SJSA1 (cell line): ENCODE measurements around the gene RAB41. TPM values are rescaled to one million over a fixed set of nuclear protein-coding genes. Genes with fewer than 3 reads are reported as not detected.
"Not testable (repeated sequence)": the region's sequence is repeated elsewhere in the genome, so short reads cannot be mapped to it uniquely, and the experiment has no call there.

Experiments
- DNase-seq, 2 experiments: peaks; one replicate each; pipeline ENCODE4 v3.0.0-alpha.2; 2015 to 2020; ENCODE audit warnings: low spot score in 2 of 2, low read depth in 1 of 2
- H3K27ac ChIP-seq: fragments of 250-450 bp; sonication (Bioruptor Pico); 2 replicates; pipeline ENCODE4 v1.5.1; 2020; ENCODE audit warnings: mild to moderate bottlenecking, moderate library complexity
- H3K27me3 ChIP-seq: fragments of 250-450 bp; sonication (Bioruptor Pico); replicated peaks from 2 replicates; pipeline ENCODE4 v1.5.1; 2020; ENCODE audit warnings: mild to moderate bottlenecking, moderate library complexity
- H3K36me3 ChIP-seq: fragments of 250-450 bp; sonication (Bioruptor Pico); 2 replicates; pipeline ENCODE4 v1.5.1; 2020; ENCODE audit warnings: mild to moderate bottlenecking
- H3K4me1 ChIP-seq: fragments of 250-450 bp; sonication (Bioruptor Pico); replicated peaks from 2 replicates; pipeline ENCODE4 v1.6.1; 2021; ENCODE audit warnings: mild to moderate bottlenecking
- H3K4me3 ChIP-seq: fragments of 250-450 bp; sonication (Bioruptor Pico); 2 replicates; pipeline ENCODE4 v1.5.1; 2020; ENCODE audit warnings: mild to moderate bottlenecking
- H3K9me3 ChIP-seq: fragments of 250-450 bp; sonication (Bioruptor Pico); replicated peaks from 2 replicates; pipeline ENCODE4 v1.5.1; 2020; ENCODE audit warnings: mild to moderate bottlenecking
- total RNA-seq: library from RNA; depleted of rRNA; stranded (reverse); fragments of >200 nt; shearing (Covaris generic); gene quantifications from 2 replicates; pipeline ENCODE4 v1.2.3, GENCODE V29; 2014

RAB41 gene
- total RNA-seq, 1 experiment from 2014 or later, result not detected

DNA sequence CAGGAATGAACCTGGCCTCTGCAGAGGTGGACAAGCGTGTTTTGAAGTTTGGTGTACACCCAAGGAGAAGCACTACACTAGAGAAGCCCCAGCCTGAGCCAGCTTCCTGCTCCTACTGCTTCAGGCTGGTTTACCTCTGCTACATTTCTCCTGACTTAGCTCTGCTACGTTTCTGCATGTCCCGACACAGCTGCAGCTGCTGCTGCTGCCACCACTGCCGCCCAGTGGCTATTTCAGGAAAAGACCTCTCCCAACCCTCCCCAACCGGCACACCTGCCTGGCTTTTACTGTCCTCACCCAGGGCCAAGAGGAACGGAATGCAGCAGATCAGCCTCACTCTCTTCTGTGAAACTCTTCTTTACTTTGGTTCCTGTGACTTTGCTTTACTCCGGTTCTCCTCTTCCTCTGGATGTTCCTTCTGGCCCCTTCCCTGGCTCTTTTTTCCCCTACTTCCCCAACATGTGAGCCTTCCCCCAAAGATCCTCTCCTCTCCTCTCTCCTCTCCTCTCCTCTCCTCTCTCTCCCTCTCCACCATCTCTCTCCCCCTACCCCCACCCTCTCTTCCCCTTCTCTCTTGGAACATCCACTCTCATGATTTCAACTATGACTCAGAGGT is 18.9 kb upstream of the RAB41 start:
- Histone ChIP-seq H3K36me3 (no peaks in the 10 kb centered on the region), H3K4me3 (no peak overlapping the region), H3K27me3 (no peaks in the 10 kb centered on the region), H3K27ac (no peak overlapping the region), H3K9me3 (no peaks in the 10 kb centered on the region), H3K4me1 (no peaks in the 10 kb centered on the region)
- peak; percentile 18 to 43 for DNase-seq

DNA sequence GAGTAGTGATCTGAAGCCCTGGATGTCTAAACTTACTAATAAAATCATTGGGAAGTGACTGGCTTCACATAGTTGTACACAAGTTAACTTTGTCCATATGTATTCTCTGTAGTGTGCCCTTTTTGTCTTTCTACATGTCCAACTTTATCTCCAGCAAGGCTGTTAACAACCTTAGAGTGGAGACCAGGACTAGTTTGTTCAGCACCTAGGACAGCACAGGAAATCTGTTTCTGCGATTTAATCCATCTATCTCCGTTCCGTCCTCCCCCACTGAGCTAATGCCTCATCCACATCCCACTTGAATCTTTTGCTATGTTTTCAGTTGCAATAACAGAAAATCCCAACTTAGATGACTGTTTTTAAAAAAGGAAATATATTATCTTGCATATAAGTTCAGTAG is 17.2 kb upstream of the RAB41 start:
- Histone ChIP-seq H3K27me3 (no peaks in the 10 kb centered on the region), H3K27ac (no peak overlapping the region), H3K9me3 (no peaks in the 10 kb centered on the region), H3K4me1 (no peaks in the 10 kb centered on the region), H3K4me3 (no peak overlapping the region), H3K36me3 (no peaks in the 10 kb centered on the region)
- no peak for DNase-seq

DNA sequence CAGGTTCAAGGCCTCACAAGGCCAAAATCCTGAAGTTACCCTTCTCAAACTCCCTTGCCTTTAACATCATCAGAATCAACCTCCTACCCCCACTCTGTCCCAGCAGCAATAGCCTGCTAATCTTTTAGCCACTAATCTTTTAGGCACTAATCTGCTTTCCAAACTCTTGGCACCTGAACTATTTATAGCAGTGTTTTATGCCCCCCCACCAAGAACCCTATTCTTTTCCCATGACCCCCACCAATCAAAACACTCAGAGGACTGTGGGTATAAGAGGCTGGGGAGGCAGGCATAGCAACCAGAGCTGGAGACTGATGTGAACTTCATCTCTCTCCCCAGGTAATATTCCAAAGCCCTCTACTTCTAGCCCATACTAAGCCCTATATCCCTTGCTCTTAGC is 13.9 kb upstream of the RAB41 start, which contains the start of gene ARR3:
Gene ARR3 (plus strand): TSS at position 301 of the 400 bp plus-strand sequence. CDS start 1,052 bp downstream, outside the sequence.
- H3K27me3 ChIP-seq, result no peaks in the 10 kb centered on the region
- no peaks in the 10 kb centered on the region for H3K4me1 ChIP-seq
- DNase-seq, result no peak
- H3K9me3 ChIP-seq, result no peaks in the 10 kb centered on the region
- no peak within 1 kb of the TSS for H3K4me3 ChIP-seq
- no peaks in the 10 kb centered on the region for H3K36me3 ChIP-seq
- no peak within 1 kb of the TSS for H3K27ac ChIP-seq

DNA sequence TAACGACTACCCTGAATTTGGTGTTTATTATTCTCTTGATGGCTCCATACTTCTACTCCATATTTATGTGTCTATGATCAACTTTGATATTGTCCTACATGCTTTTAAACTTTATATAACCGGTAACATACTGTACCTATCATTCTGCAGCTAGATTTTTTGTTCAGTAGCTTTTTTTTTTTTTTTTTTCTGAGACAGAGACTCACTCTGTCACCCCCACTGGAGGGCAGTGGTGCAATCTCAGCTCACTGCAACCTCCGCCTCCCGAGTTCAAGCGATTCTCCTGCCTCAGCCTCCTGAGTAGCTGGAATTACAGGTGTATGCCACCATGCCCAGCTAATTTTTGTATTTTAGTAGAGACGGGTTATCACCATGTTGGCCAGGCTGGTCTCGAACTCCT is 7.9 kb upstream of the RAB41 start:
- not testable (repeated sequence) for H3K4me3 ChIP-seq, H3K4me1 ChIP-seq, H3K27me3 ChIP-seq, H3K27ac ChIP-seq, H3K9me3 ChIP-seq, DNase-seq, H3K36me3 ChIP-seq

DNA sequence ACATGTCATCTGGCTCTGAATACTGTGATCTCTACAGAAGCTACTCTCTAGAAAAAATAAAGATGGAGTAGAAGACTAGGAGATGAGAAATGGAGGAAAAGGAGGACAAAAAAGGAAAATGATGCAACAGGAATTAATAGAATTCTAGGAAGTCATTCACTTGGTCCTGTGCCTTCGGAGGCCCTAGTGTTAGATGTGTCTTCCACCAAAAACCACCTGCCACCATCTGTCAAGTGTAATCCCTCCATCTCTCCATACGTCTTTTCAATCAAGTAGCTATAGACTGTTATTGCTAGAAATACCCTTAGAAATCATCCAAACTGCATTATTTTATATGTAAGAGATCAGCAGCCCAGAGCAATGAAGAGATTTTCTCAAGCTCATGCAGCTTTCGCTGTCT is 2.9 kb upstream of the RAB41 start:
- Histone ChIP-seq H3K9me3 (no peaks in the 10 kb centered on the region), H3K27ac (no peak overlapping the region), H3K27me3 (no peaks in the 10 kb centered on the region), H3K4me3 (no peak overlapping the region), H3K36me3 (no peaks in the 10 kb centered on the region), H3K4me1 (no peaks in the 10 kb centered on the region)
- no peak for DNase-seq

DNA sequence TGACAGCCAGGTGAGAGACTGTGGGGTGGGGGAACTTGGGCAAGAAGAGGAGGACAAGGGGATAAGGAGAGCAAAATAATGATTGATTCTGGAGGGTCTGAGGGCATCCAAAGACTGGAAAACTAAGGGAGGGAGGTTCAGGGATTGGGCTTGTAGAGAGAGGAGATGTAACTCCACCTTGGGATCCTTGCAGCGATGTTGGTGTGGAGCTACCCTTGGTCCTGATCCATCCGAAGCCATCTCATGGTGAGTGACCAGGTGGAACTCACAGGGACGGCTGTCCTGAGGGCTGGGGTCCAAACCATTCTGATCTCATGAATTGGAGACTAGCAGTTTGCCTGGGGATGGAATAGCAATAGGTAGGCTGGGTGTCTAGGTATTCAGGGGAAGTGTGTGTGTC is 1.4 kb upstream of the RAB41 start:
- Histone ChIP-seq H3K27ac (no peak overlapping the region), H3K4me3 (no peak overlapping the region), H3K9me3 (no peaks in the 10 kb centered on the region), H3K36me3 (0 out of 2 replicates have a peak, but pooled peaks cover 4% of the 10 kb centered on the region), H3K27me3 (no peaks in the 10 kb centered on the region), H3K4me1 (no peaks in the 10 kb centered on the region)
- no peak for DNase-seq

DNA sequence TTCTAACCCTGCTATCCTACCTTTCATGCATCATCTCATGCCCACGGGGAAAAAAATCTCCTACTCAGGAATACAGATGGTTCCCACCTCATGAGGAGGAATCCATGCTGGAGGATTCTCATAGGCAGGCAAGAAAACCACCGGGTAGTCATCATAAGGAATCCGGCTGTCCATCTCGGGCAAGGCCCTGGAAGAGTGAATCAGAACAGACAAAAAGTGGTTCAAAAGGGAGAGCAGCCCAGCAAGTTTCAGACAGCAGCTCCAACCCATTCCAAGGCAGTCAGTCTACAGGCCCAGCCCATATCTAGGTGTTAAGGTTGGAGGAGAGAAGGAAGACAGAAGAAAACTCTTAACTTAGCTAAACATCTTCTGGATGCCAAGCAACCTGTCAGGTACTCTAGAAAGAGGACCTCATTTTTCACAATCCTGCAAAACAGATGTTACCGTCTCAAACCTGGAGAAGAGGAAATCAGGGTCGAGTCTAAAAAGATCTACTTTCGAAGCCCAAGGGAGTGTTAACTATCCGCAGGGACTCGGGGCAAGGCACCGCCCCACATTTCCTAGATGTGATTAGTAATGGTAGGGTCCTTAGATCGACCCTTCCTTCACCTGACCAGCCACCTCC is 7.3 kb downstream of the RAB41 start:
- Histone ChIP-seq H3K36me3 (peaks cover 34% of the 10 kb centered on the region), H3K4me3 (peak overlapping the region; percentile 68), H3K9me3 (no peaks in the 10 kb centered on the region), H3K27ac (peak overlapping the region; percentile 90), H3K4me1 (peaks cover 5% of the 10 kb centered on the region; the same call in 1 of the 2 replicates), H3K27me3 (no peaks in the 10 kb centered on the region)
- DNase-seq, result no peak

DNA sequence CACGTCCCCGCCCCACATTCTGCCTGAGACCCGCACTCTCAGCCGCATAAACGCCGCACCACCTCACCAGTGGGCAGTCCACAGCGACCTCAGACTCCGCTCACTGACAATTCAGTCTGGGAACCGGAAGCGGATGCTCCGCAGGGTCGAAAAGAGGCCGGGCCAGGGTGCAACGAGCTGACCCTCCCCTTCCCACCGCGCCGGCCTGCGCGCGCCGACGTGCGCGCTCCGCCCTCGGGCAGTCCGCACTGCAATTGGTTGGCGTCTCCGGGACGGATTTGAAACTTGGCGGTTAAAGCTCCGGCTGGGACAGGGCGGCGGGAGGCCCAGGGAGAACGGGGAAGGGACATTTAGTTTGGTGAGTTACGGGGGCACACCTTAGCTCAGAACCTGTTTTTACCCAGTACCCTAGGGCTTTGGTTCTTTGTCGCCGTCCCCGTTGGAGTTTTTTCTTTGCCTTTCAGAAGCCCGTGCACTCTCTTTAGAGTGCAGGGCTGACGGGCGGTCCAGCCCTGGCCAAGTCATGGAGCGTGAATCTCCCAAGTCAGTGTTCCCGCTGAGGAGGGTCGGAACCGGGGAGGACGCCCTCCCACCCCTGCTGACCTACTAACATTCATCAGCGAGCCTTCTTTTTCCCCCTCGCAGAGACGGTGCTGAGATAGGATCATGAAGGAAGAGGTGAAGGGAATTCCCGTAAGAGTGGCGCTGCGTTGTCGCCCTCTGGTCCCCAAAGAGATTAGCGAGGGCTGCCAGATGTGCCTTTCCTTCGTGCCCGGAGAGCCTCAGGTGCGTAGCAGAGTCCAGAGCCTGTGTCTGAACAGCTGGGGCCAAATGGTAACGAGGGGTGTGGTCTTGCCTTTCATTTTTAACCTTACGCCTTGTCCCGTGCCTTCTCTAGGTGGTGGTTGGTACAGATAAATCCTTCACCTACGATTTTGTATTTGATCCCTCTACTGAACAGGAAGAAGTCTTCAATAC is 8.1 kb downstream of the RAB41 start, which contains the start of the genes KIF4A and PDZD11:
Gene KIF4A (plus strand): TSS at position 312 of the 978 bp plus-strand sequence. CDS start 355 bp downstream, at position 667.
Gene PDZD11 (minus strand): TSS at position 135 of the 978 bp plus-strand sequence. CDS start 586 bp downstream, outside the sequence.
- Histone ChIP-seq H3K36me3 (peaks cover 37% of the 10 kb centered on the region), H3K4me3 (peak within 1 kb of the TSS; percentile 68), H3K27me3 (no peaks in the 10 kb centered on the region), H3K27ac (peak within 1 kb of the TSS; percentile 90), H3K9me3 (no peaks in the 10 kb centered on the region), H3K4me1 (peaks cover 5% of the 10 kb centered on the region; the same call in 1 of the 2 replicates)
- peak; percentile 82 to 84 for DNase-seq

DNA sequence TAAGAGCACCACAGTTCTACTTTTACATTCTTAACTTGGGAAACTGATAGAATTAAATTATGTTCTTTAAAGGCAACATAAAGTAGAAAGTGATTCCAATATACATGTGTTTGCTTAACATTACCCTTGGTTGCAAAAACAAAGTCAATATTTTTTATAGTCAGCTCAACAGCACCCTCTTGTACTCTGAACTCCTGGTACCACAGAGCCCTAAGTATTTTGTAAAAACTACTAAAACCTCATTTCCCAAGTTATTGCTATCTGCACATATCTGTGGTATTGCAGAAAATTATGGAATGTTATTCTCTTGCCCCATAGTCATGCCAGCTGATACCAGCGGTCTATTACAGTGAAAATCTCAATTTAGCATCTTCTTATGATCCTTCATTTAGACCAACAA is 10.8 kb downstream of the RAB41 start:
- Histone ChIP-seq H3K27ac (no peak overlapping the region), H3K9me3 (no peaks in the 10 kb centered on the region), H3K36me3 (peaks cover 39% of the 10 kb centered on the region), H3K27me3 (no peaks in the 10 kb centered on the region), H3K4me3 (no peak overlapping the region), H3K4me1 (peaks cover 5% of the 10 kb centered on the region; the same call in 1 of the 2 replicates)
- DNase-seq, result no peak

DNA sequence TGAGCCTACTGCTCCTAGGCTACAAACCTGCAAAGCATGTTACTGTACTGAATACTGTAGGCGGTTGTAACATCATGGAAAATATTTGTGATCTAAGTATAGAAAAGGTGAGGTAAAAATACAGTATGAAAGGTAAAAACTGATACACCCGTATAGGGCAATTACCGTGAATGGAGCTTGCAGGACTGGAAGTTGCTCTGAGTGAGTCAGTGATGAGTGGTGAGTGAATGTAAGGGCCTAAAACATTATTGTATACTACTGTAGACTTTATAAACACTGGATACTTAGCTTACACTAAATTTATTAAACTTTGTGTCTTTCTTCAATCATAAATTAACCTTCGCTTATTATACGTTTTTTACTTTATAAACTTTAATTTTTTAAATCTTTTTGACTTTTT is 11.6 kb downstream of the RAB41 start:
- DNase-seq, result no peak

DNA sequence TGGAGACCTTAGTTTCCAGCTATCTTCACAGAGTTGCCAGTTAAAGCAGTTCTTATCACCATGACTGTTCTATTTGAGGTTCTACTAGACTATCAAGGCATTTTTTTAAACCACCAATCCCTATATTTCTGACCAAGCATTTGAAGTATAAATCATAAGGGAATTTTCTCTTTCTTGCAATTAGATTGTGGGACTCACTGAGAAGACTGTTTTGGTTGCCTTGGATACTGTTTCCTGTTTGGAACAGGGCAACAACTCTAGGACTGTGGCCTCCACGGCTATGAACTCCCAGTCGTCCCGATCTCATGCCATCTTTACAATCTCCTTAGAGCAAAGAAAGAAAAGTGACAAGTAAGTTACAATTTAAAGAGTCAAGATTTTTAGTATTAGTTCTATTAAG is 19.7 kb downstream of the RAB41 start:
- DNase-seq, result no peak
- Histone ChIP-seq H3K4me1 (no peaks in the 10 kb centered on the region), H3K4me3 (no peak overlapping the region), H3K27ac (0 out of 2 replicates have a peak overlapping the region, but pooled peaks have one; percentile 11), H3K36me3 (peaks cover 62% of the 10 kb centered on the region), H3K9me3 (no peaks in the 10 kb centered on the region), H3K27me3 (no peaks in the 10 kb centered on the region)

More for the DNA sequence above, 11.6 kb downstream of the RAB41 start:
- Histone ChIP-seq H3K27ac (no peak overlapping the region), H3K27me3 (no peaks in the 10 kb centered on the region), H3K36me3 (peaks cover 37% of the 10 kb centered on the region), H3K4me3 (no peak overlapping the region), H3K9me3 (no peaks in the 10 kb centered on the region), H3K4me1 (peaks cover 5% of the 10 kb centered on the region; the same call in 1 of the 2 replicates)

DNA sequence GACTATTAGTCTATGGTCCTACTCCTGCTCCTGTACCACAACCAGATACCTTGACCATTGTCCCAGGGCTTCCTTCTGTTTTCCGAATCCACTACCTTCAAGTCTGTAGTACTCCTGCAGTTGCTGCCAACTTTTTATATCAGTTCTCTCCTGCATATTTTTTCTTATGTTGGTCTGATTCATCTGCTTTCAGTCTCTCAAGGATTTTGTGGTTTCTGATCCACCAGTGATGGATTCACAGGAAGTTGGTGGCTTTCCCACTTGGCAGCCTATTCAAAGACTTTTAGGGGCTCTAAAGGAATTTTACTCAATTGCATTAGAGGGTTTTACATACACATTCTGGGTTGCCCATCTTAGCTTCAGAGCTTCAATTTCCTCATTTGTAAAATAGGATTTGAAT is 31.5 kb downstream of the RAB41 start:
- no peaks in the 10 kb centered on the region for H3K9me3 ChIP-seq
- no peak overlapping the region for H3K4me3 ChIP-seq
- H3K27me3 ChIP-seq, result no peaks in the 10 kb centered on the region
- H3K27ac ChIP-seq, result no peak overlapping the region
- H3K4me1 ChIP-seq, result no peaks in the 10 kb centered on the region
- H3K36me3 ChIP-seq, result peaks cover 29% of the 10 kb centered on the region
- DNase-seq, result no peak

DNA sequence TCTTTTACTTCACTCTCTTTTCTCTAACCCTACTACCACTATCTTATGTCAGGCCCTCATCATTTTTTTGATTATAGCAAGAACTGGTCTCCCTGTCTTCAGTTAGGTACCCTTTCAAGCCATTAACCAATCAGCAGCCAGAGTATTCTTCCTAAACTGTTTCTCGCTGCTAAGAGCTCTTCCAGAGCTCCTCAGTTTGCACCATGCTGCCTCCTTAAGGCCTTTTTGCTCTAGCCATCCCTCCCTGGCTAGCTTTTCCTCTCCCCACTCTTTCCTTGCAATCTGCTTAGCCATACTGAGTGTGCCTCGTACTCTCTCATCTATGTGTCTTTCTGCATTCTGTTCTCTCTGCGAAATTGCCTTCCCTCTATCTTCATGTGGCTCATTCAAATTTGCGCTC is 40.8 kb downstream of the RAB41 start:
- Histone ChIP-seq H3K9me3 (no peaks in the 10 kb centered on the region), H3K36me3 (peaks cover 14% of the 10 kb centered on the region), H3K27ac (no peak overlapping the region), H3K4me1 (no peaks in the 10 kb centered on the region), H3K27me3 (no peaks in the 10 kb centered on the region), H3K4me3 (no peak overlapping the region)
- DNase-seq, result no peak
